Endothelial cell of umbilical vein (primary cell): Measurements from ENCODE around the gene DNAJC6. TPM values are rescaled to one million over a fixed set of nuclear protein-coding genes. Genes with fewer than 3 reads are reported as not detected.
"Not testable (repeated sequence)": the region's sequence is repeated elsewhere in the genome, so short reads cannot be mapped to it uniquely, and the experiment has no call there.

Experiments used
- BruUV-seq: library from RNA; stranded (reverse); fragments of 400-500 nt; replicated peaks from 2 replicates; lab custom pipeline; 2021; lab: Mats Ljungman, UMichigan
- CTCF ChIA-PET: fragments of 300-600, 350-600 bp; sonication (Branson Sonifier 250); formaldehyde crosslinking; loops from one replicate; lab custom pipeline; 2021; ENCODE audit warnings: antibody characterized with exemption, inconsistent platforms; lab: Charles Lee
- POLR2A ChIA-PET: fragments of 300-600, 350-600 bp; sonication (Branson Sonifier 250); formaldehyde crosslinking; loops from one replicate; lab custom pipeline; 2021; ENCODE audit warnings: antibody characterized with exemption, inconsistent platforms; lab: Charles Lee
- DNase-seq: peaks from one replicate; pipeline ENCODE4 v3.0.0-alpha.2; 2011; ENCODE audit warnings: low read depth, low spot score
- FAIRE-seq: peaks from 2 replicates; lab custom pipeline; 2011; peaks lifted over from hg19 to GRCh38; lab: Jason Lieb, UNC
- H2AFZ ChIP-seq: 2 replicates; pipeline ENCODE4 v1.6.0; 2012; ENCODE audit warnings: low read depth, low read length, control low read depth, inconsistent platforms
- H3K27ac ChIP-seq: 2 replicates; pipeline ENCODE4 v1.5.1; 2011; ENCODE audit warnings: low read depth, mild to moderate bottlenecking, control low read depth, low read length, moderate library complexity; ENCODE audit not compliant: insufficient read depth
- H3K27me3 ChIP-seq, 2 experiments: 2 replicates each; pipeline versions ENCODE4 v1.6.0 to v1.6.1; 2011; ENCODE audit warnings: low read length in 2 of 2, mixed read lengths in 1 of 2; ENCODE audit not compliant: control insufficient read depth in 2 of 2, insufficient read depth in 2 of 2
- H3K36me3 ChIP-seq, 2 experiments: 2 replicates in 1 of 2; 3 replicates in 1 of 2; pipeline ENCODE4 v1.5.1; 2011; ENCODE audit warnings: low read length in 2 of 2, mild to moderate bottlenecking in 1 of 2, moderate library complexity in 1 of 2; ENCODE audit not compliant: control insufficient read depth in 2 of 2, insufficient read depth in 2 of 2; ENCODE audit errors: extremely low read depth in 1 of 2
- H3K4me1 ChIP-seq: 3 replicates; pipeline ENCODE4 v1.5.1; 2011; ENCODE audit warnings: mild to moderate bottlenecking, low read length; ENCODE audit not compliant: control insufficient read depth, insufficient read depth; ENCODE audit errors: extremely low read depth
- H3K4me2 ChIP-seq: 2 replicates; pipeline ENCODE4 v1.6.1; 2011; ENCODE audit warnings: low read length, control low read depth, mixed read lengths; ENCODE audit not compliant: insufficient read depth
- H3K4me3 ChIP-seq, 3 experiments: fragments of 200-600 bp in 1 of 3; sonication (generic), shearing (Covaris generic) in 1 of 3; replicated peaks in 1 of 3; 2 replicates each; pipeline ENCODE4 v1.5.1; 2011 to 2016; ENCODE audit warnings: control low read depth in 3 of 3, low read length in 3 of 3, mild to moderate bottlenecking in 2 of 3, inconsistent platforms in 1 of 3, low read depth in 1 of 3, moderate library complexity in 1 of 3; ENCODE audit not compliant: insufficient read depth in 1 of 3
- H3K79me2 ChIP-seq: 2 replicates; pipeline ENCODE4 v1.6.0; 2012; ENCODE audit warnings: low read length, inconsistent platforms; ENCODE audit not compliant: control insufficient read depth, insufficient read depth
- H3K9ac ChIP-seq: replicated peaks from 2 replicates; pipeline ENCODE3; 2011; ENCODE audit warnings: low read length, control low read depth; ENCODE audit not compliant: insufficient read depth; ENCODE audit errors: extremely low read depth
- H3K9me1 ChIP-seq: replicated peaks from 3 replicates; pipeline ENCODE4 v1.6.0; 2011; ENCODE audit warnings: mild to moderate bottlenecking, low read length; ENCODE audit not compliant: control insufficient read depth, insufficient read depth; ENCODE audit errors: extremely low read depth
- H3K9me3 ChIP-seq: replicated peaks from 2 replicates; pipeline ENCODE4 v1.5.1; 2012; ENCODE audit warnings: low read length, inconsistent platforms; ENCODE audit not compliant: control insufficient read depth, insufficient read depth
- H4K20me1 ChIP-seq: replicated peaks from 2 replicates; pipeline ENCODE3; 2011; ENCODE audit warnings: mild to moderate bottlenecking, low read length; ENCODE audit not compliant: control insufficient read depth, insufficient read depth; ENCODE audit errors: extremely low read depth
- CTCF ChIP-seq, 2 donors: IDR thresholded peaks; 1 replicate in 1 of 2; 2 replicates in 1 of 2; pipeline ENCODE4 v1.5.1; 2011; ENCODE audit warnings: low read length in 2 of 2, mild to moderate bottlenecking in 2 of 2, moderate library complexity in 2 of 2, control low read depth in 1 of 2, inconsistent platforms in 1 of 2, low read depth in 1 of 2; ENCODE audit not compliant: insufficient read depth in 1 of 2; ENCODE audit errors: extremely low read depth in 1 of 2
- EZH2 ChIP-seq: IDR thresholded peaks from 2 replicates; pipeline ENCODE4 v1.6.1; 2012; ENCODE audit warnings: borderline replicate concordance, low read depth, mild to moderate bottlenecking, moderate library complexity, low read length, inconsistent platforms; ENCODE audit not compliant: severe bottlenecking
- FOS ChIP-seq: IDR thresholded peaks from 2 replicates; pipeline ENCODE4 v1.6.1; 2011; ENCODE audit warnings: mild to moderate bottlenecking, low read length, moderate library complexity, borderline replicate concordance; ENCODE audit not compliant: insufficient read depth
- MYC ChIP-seq: IDR thresholded peaks from one replicate; pipeline ENCODE4 v1.6.1; 2011; ENCODE audit warnings: mild to moderate bottlenecking, low read depth, low read length
- POLR2A ChIP-seq: IDR thresholded peaks from 2 replicates; pipeline ENCODE4 v1.6.1; 2012; ENCODE audit warnings: low read depth, mild to moderate bottlenecking, control low read depth, low read length
- POLR2AphosphoS5 ChIP-seq: IDR thresholded peaks from 2 replicates; pipeline ENCODE4 v1.6.1; 2012; ENCODE audit warnings: low read depth, mild to moderate bottlenecking, control low read depth, low read length, moderate library complexity; ENCODE audit not compliant: insufficient read depth
- dilution Hi-C: fragments of 300-500 bp; cut with MboI; formaldehyde crosslinking; loops from one replicate; pipeline ENCODE4 v1.15.0; 2019; ENCODE audit warnings: low sequenced_read_pairs; ENCODE audit not compliant: extremely low pct_ligation_motif_present
- intact Hi-C: fragments of 100-400 bp; cut with micrococcal nuclease; formaldehyde crosslinking; loops from one replicate; pipeline ENCODE4 v1.10.0; 2022
- polyA plus RNA-seq, 4 experiments: library from polyadenylated mRNA; depleted of rRNA in 3 of 4; stranded (reverse) in 3 of 4; unstranded in 1 of 4; fragments of >200 nt; gene quantifications; 2 replicates each; pipeline versions ENCODE4 v1.2.1 to v1.2.3, GENCODE V29; 2011 to 2012; ENCODE audit warnings: missing spikeins in 1 of 4
- total RNA-seq: library from RNA; stranded (reverse); gene quantifications from 2 replicates; pipeline ENCODE4 v1.2.3, GENCODE V29; 2021

DNAJC6 gene
- total and polyA plus RNA-seq, 2 donors (not counting 3 experiments of a cell fraction or from before 2014, with no cell fraction given): 2.3 to 4.9 TPM

DNA sequence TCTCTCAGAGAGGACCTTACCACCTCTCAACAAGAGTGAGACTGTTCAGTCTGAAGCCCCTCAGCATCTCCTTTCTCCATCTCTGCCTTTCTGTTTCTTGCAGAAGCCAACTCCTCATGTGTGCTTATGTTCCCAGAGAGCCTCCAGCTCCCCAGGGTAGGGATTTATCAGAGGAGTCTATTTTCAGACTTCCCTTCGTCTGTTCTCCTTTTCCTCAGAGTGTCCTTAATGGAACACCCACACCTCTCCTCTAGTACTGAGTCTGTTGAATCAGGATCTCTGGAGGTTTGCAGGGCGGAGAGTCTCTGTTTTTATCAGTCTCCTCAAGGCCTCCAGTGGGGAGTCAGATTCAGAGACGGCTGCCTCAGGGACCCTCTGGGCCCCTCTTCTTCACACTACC is 25.1 kb upstream of the DNAJC6 start:
- Histone ChIP-seq H3K9ac (no peak overlapping the region), H3K4me3 (no peak overlapping the region), H3K4me1 (no peaks in the 10 kb centered on the region), H3K4me2 (no peak overlapping the region), H2AFZ (no peak overlapping the region), H3K27me3 (no peaks in the 10 kb centered on the region), H4K20me1 (no peaks in the 10 kb centered on the region), H3K36me3 (no peaks in the 10 kb centered on the region), H3K9me1 (peaks cover 2% of the 10 kb centered on the region), H3K27ac (no peak overlapping the region), H3K9me3 (no peaks in the 10 kb centered on the region), H3K79me2 (no peaks in the 10 kb centered on the region)
- POLR2A ChIA-PET: no interaction called here
- dilution Hi-C loops (no loop called here), intact Hi-C loops (no loop called here)
- FAIRE-seq (no peak), DNase-seq (no peak)
- BruUV-seq: no TSS peak
- TF ChIP-seq EZH2 (no peak), CTCF (IDR thresholded peaks at IDR 0.05; ENCODE audit: extremely low read depth in 1 of 2, insufficient read depth in 1 of 2, low read depth in 1 of 2, low read length in 2 of 2) (no peak), POLR2A (no peak), POLR2AphosphoS5 (no peak), FOS (no peak), MYC (no peak)
- CTCF ChIA-PET: no interaction called here

DNA sequence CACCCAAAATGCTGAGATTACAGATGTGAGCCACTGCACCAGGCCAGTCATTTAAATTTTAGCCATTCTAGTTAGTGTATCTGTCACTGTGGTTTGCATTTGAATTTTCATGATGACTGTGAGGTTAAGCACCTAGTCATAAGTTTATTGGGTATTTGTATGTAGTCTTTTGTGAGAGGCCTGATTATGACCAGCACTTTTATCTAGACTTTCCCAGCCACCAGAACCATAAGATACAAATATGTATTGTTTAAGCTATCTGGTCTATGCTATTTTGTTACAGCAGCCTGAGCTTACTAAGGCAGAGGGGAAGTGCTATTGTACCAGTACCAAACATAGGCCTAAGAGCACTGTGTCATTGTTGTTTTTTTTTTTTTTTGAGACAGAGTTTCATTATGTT is 19.9 kb upstream of the DNAJC6 start:
- ChIA-PET POLR2A (no interaction called here), CTCF (interaction anchor here (1.8 kb wide), 1 partner anchor 10 kb away, joined by 5 read pairs; no protein-coding TSS in a partner anchor)
- no peaks in the 10 kb centered on the region for H3K9me3 ChIP-seq
- DNase-seq (no peak), FAIRE-seq (no peak)
- BruUV-seq: no TSS peak
- H4K20me1 ChIP-seq: no peaks in the 10 kb centered on the region
- H3K4me3 ChIP-seq: no peak overlapping the region
- no peaks in the 10 kb centered on the region for H3K36me3 ChIP-seq
- H2AFZ ChIP-seq: no peak overlapping the region
- H3K27ac ChIP-seq: no peak overlapping the region
- H3K9ac ChIP-seq: no peak overlapping the region
- H3K4me1 ChIP-seq: no peaks in the 10 kb centered on the region
- dilution Hi-C loops: no loop called here
- H3K9me1 ChIP-seq: no peaks in the 10 kb centered on the region
- no peaks in the 10 kb centered on the region for H3K27me3 ChIP-seq
- H3K79me2 ChIP-seq: no peaks in the 10 kb centered on the region
- intact Hi-C loops: no loop called here
- no peak overlapping the region for H3K4me2 ChIP-seq
- TF ChIP-seq MYC (no peak), POLR2AphosphoS5 (no peak)

DNA sequence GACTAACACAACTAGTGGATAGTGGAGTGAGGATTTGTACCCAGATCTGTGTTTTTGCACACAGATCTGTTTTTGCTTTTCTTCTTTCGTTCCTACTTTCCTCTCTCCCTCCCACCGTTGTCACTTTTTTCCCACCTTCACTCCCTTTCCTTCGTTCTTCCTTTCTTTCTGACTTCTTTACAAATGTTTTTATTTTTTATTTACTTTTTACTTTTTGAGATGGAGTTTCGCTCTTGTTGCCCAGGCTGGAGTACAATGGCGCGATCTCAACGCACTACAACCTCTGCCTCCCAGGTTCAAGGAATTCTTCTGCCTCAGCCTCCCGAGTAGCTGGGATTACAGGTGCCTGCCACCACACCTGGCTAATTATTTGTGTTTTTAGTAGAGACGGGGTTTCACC is 17.5 kb upstream of the DNAJC6 start:
- H3K27me3 ChIP-seq, H3K79me2 ChIP-seq, H3K4me2 ChIP-seq, H2AFZ ChIP-seq, H3K4me3 ChIP-seq, POLR2A ChIA-PET, BruUV-seq, H3K9me1 ChIP-seq, H3K4me1 ChIP-seq, H3K9me3 ChIP-seq, H4K20me1 ChIP-seq, FAIRE-seq, H3K27ac ChIP-seq, DNase-seq, dilution Hi-C loops, intact Hi-C loops, H3K9ac ChIP-seq, H3K36me3 ChIP-seq: not testable (repeated sequence)
- CTCF ChIA-PET: interaction anchor here (0.5 kb wide), 1 partner anchor 300 kb away, joined by 4 read pairs; no protein-coding TSS in a partner anchor
